HG03159 (cell line): ENCODE measurements around the gene SLC26A4.
"Not testable (repeated sequence)": the region's sequence is repeated elsewhere in the genome, so short reads cannot be mapped to it uniquely, and the experiment has no call there.

Experiments
- ATAC-seq: cut with Tn5 transposase; IDR thresholded peaks from one replicate; pipeline ENCODE4 v1.9.1; 2021; ENCODE audit warnings: mild to moderate bottlenecking, moderate library complexity; ENCODE audit not compliant: unreplicated experiment

Gene SLC26A4

DNA sequence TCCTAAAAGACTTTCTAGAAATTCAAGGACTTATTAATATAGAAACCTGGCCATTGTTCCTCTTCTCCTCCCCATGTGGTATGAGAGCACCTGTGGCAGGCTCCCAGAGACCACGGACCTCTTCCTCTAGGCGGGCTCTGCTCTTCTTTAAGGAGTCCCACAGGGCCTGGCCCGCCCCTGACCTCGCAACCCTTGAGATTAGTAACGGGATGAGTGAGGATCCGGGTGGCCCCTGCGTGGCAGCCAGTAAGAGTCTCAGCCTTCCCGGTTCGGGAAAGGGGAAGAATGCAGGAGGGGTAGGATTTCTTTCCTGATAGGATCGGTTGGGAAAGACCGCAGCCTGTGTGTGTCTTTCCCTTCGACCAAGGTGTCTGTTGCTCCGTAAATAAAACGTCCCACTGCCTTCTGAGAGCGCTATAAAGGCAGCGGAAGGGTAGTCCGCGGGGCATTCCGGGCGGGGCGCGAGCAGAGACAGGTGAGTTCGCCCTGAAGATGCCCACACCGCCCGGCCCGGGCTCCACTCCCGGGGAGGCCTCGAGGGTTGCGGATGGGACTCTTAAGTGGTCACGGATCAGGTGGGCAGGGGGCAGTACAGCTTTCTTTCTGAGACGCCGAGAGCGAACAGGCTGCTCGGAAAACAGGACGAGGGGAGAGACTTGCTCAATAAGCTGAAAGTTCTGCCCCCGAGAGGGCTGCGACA is at the start of gene SLC26A4:
TSS of gene SLC26A4 (plus strand) at position 448 of the 700 bp plus-strand sequence. CDS start 814 bp downstream, outside the sequence.
- ATAC-seq = no peak

- ATAC-seq = no peak
Measured at GRCh38 chr7:107613439-107613838, 47.2 kb upstream of the SLC26A4 start.

- ATAC-seq = no peak
Measured at GRCh38 chr7:107613948-107614347, 46.7 kb upstream of the SLC26A4 start.

DNA sequence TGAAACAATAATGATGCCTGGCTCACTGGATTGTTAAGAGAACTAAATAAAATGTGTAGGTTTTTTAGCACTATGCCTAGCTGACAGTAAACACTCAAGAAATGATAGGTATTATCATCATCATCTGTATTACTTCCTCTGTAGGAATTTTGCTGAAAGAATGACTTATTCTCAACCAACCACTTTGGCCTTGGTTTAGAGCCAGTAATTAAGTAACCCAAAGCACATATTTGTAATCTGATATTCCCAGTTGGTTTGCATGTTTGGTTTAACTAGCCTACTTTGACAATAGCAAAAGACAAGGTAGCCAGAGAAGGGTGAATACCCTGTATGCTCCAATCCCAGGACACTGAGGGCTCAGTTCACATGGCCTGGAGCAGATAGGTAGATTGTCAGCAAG is 46.2 kb upstream of the SLC26A4 start:
- ATAC-seq = no peak

- ATAC-seq = no peak
Measured at GRCh38 chr7:107615910-107616680, 44.5 kb upstream of the SLC26A4 start.

DNA sequence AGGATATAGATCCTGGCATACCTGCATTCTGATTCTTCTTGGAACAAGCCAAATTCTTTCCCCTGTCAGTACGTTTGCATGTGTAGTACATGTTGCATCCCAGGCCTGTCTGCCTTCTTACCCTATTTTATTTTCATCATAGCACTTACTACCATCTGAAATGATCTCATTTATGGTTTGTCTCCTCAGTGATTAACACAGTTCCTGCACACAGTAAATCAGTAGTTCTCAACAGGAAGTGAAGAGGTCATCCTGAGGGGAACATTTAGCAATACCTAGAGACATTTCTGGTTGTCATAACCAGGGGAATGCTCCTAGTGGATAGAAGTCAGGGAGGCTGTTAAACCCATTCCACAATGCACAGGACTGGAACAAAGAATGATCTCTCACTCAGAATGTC is 38.2 kb upstream of the SLC26A4 start:
- ATAC-seq = no peak

- no peak for ATAC-seq
Measured at GRCh38 chr7:107622894-107623293, 37.7 kb upstream of the SLC26A4 start.

DNA sequence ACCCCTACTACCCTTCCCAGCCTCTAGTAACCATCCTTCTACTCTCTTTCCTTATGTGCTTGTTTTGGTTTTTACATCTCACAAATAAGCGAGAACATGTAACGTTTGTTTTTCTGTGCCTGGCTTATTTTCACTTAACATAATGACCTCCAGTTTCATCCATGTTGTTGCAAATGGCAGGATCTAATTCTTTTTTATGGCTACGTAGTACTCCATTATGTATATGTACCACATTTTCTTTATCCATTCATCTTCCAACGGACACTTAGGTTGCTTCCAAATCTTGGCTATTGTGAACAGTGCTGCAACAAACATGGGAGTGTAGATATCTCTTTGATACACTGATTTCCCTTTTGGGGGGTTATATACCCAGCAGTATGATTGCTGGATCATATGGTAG is 33.6 kb upstream of the SLC26A4 start:
- no peak for ATAC-seq

DNA sequence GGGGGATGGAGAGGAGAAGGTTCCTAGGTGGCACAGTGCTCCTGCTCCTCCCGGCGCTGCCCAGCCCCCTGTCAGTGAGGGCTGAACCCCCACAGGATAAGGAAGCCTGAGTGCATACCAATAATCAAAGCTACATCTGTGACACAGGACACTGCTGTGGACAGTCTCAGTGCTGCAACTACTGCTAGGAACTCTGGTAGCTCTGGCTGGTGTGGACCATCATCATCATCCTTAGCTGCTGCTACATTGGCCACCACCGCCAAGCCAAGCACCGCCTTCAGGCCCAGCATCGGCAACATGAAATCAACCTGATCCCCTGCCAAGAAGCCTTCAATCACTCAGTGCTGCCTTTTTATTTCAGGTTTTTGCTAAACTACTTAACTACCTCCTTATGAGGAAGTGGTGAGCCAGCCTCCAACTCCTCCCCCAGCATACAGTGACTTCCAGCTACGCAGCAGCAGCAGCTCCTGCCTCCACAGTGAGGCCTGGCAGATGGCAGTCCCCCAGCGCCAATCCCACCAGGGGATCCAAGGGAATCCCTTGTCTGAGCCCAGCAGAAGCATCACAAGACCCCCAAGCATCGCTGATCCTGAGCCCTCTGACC is 32.1 kb upstream of the SLC26A4 start:
- no peak for ATAC-seq

GRCh38 chr7:107630342-107630741 is 30.3 kb upstream of the SLC26A4 start:
- no peak for ATAC-seq

GRCh38 chr7:107631588-107632491 is 28.8 kb upstream of the SLC26A4 start:
- ATAC-seq = no peak

- ATAC-seq = no peak
Measured at GRCh38 chr7:107632492-107632865, 28.1 kb upstream of the SLC26A4 start.

DNA sequence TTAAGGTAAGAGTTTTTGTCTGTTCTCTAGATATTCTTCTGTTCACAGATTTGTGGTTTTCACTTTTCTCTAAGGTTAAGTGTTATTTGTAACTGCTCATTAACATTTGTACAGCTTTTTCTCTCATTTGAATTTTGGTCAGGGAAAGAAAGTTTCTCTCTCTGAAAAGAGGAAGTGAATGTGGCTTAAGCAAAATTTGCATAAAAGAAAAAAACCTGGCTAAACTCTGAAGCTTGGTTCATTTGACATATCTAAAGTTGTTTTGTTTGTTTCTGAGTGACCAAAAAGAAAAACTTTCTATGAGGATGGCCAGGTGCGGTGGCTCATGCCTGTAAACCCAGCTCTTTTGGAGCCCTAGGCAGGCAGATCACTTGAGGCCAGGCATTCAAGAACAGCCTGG is 22.0 kb upstream of the SLC26A4 start:
- peak; percentile 90 for ATAC-seq

DNA sequence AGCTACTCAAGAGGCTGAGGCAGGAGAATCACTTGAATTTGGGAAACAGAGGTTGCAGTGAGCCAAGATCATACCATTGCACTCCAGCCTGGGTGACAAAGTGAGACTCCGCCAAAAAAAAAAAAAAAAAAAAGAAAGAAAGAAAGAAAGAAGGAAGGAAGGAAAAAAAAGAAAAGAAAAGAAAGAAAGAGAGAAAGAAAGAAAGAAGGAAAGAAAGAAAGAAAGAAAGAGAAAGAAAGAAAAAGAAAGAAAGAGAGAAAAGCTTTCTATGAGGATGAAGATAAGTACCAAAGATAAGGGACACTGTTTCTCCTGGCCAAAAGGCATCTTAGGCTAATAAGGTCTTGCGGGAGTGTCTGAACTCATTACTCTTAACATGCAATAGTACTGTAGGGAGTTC is 21.6 kb upstream of the SLC26A4 start:
- ATAC-seq = not testable (repeated sequence)

GRCh38 chr7:107641676-107642075 is 19.0 kb upstream of the SLC26A4 start:
- ATAC-seq = no peak

GRCh38 chr7:107642501-107642900 is 18.1 kb upstream of the SLC26A4 start:
- no peak for ATAC-seq

- no peak for ATAC-seq
Measured at GRCh38 chr7:107643407-107643806, 17.2 kb upstream of the SLC26A4 start.

DNA sequence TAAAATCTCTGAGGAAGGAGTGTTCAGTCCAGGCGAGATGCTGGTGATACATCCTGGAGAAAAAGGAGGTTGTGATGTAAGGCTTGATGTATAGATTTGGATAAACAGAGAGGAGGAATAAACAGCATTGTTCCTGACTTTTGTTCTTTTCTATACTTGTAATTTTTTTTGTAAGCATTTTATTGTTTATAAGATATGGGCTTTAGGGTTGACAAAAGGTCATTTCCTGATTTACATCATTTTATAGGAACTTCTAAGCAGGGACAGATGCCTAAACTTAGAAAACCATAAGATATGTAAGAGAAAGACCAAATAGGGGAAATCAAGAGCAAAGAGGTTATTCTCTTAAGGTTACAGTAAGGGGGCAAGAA is 16.7 kb upstream of the SLC26A4 start:
- no peak for ATAC-seq

DNA sequence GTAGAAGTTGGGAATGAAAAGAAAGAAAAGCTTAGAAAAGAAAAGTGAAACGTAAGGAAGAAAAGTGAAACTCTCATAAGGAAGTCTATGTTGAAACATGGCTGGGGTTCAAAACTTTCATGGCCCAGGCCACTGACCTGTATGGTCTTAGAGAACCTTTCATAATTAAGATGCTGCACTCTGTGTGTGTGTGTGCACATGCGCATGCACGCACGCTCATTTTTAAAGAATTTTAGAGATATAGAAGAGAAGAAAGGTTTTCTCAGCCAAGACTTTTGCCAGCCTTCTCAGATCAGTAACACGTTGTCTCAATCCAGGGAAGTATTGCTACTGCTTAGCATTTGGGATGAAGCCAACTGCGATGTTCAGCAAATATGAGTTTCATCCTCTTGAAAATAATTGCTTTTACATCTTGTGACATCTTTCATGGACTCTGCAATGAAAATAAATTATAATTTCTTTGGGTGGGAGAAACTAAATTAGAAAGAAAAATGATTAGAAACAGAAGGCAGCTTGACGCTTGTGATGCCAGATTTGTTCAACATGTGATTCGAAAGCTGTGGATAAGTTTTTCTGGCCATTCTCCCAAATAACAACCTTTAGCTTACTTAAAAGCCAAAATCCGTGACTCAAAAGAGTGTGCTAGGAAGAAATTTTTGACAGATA is 16.2 kb upstream of the SLC26A4 start:
- ATAC-seq = no peak

DNA sequence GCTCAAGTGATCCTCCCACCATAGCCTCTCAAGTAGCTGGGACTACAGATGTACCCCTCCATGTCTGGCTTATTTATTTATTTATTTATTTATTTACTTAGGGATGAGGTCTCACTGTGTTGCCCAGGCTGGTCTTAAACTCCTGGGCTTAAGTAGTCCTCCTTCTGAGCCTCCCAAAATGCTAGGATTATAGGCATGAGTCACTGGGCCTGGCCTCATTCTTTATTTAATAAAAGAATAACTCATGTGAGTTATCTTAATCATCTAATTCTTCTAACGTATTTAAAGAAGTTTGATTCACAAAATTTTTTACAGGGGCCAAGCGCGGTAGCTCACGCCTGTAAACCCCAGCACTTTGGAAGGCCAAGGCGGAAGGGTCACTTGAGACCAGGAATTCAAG is 8.0 kb upstream of the SLC26A4 start:
- ATAC-seq = no peak

- no peak for ATAC-seq
Measured at GRCh38 chr7:107658467-107658866, 2.2 kb upstream of the SLC26A4 start.
